GM18951 (cell line): ENCODE results near the gene E2F3.

ENCODE experiments used
- POLR2A ChIP-seq: IDR thresholded peaks from 4 replicates; pipeline ENCODE4 v1.6.1; 2011; ENCODE audit warnings: mild to moderate bottlenecking; ENCODE audit not compliant: insufficient read length, insufficient read depth; ENCODE audit errors: extremely low read depth
- in situ Hi-C: fragments of 300-500 bp; cut with MboI; formaldehyde crosslinking; loops from one replicate; pipeline ENCODE4 v1.12.0; 2022; ENCODE audit warnings: low sequenced_read_pairs, mixed read lengths, inconsistent platforms; ENCODE audit not compliant: unreplicated experiment

Gene E2F3

GRCh38 chr6:20377623-20378265 is 23.9 kb upstream of the E2F3 start:
- in situ Hi-C loops = no loop called here
- no peak for TF ChIP-seq POLR2A

- in situ Hi-C loops = no loop called here
- no peak for TF ChIP-seq POLR2A
These were observed 22.4 kb upstream of the E2F3 start for GRCh38 chr6:20379231-20379630.

- no peak for TF ChIP-seq POLR2A
- in situ Hi-C loops = no loop called here
These were observed 15.5 kb upstream of the E2F3 start for GRCh38 chr6:20386218-20386617.

- no peak for TF ChIP-seq POLR2A
- in situ Hi-C loops = no loop called here
These were observed 12.6 kb upstream of the E2F3 start for GRCh38 chr6:20389066-20389465.

GRCh38 chr6:20393297-20393696 is 8.4 kb upstream of the E2F3 start:
- in situ Hi-C loops = no loop called here
- no peak for TF ChIP-seq POLR2A

- TF ChIP-seq POLR2A = no peak
- in situ Hi-C loops = no loop called here
These were observed 2.2 kb upstream of the E2F3 start for GRCh38 chr6:20399518-20399917.

GRCh38 chr6:20400456-20401204 is 1.0 kb upstream of the E2F3 start:
- in situ Hi-C loops = no loop called here
- no peak for TF ChIP-seq POLR2A

GRCh38 chr6:20402092-20402341 is 338 bp downstream of the E2F3 start:
- TF ChIP-seq POLR2A = no peak
- in situ Hi-C loops = no loop called here

- in situ Hi-C loops = no loop called here
- peak; percentile 48 for TF ChIP-seq POLR2A
These were observed 827 bp downstream of the E2F3 start for GRCh38 chr6:20402342-20403069.

GRCh38 chr6:20403070-20403765 is 1.5 kb downstream of the E2F3 start:
- TF ChIP-seq POLR2A = peak; percentile 63
- in situ Hi-C loops = no loop called here

GRCh38 chr6:20403766-20404640 is 2.3 kb downstream of the E2F3 start:
- no peak for TF ChIP-seq POLR2A
- in situ Hi-C loops = no loop called here

- in situ Hi-C loops = no loop called here
- no peak for TF ChIP-seq POLR2A
These were observed 3.0 kb downstream of the E2F3 start for GRCh38 chr6:20404641-20405032.
